HepG2 (cell line): ENCODE data around the gene SMURF1. TPM values are rescaled to one million over a fixed set of nuclear protein-coding genes. Genes with fewer than 3 reads are reported as not detected.

Source experiments
- ATAC-seq: fragments of 200-7000 bp; cut with Tn5 transposase; 3 replicates; pipeline ENCODE4 v1.9.1; 2020; ENCODE audit warnings: mild to moderate bottlenecking, moderate library complexity
- BruUV-seq: library from RNA; stranded (reverse); fragments of 400-500 nt; replicated peaks from 2 replicates; lab custom pipeline; 2021; lab: Mats Ljungman, UMichigan
- CTCF ChIA-PET: fragments of 300-600 bp; formaldehyde crosslinking; extraction: SDS; loops from one replicate; lab custom pipeline; 2021; ENCODE audit warnings: low total read pairs, inconsistent platforms, low intra/inter-chr PET ratio; lab: Yijun Ruan, JAX
- POLR2A ChIA-PET: fragments of 350-600 bp; sonication (Branson Sonifier 250); formaldehyde crosslinking; loops from one replicate; lab custom pipeline; 2020; ENCODE audit warnings: antibody characterized with exemption, inconsistent platforms; lab: Yijun Ruan, JAX
- DNase-seq: peaks from one replicate; pipeline ENCODE4 v3.0.0-alpha.2; 2015; ENCODE audit warnings: low spot score
- FAIRE-seq: peaks from 3 replicates; lab custom pipeline; 2011; peaks lifted over from hg19 to GRCh38; lab: Jason Lieb, UNC
- H2AFZ ChIP-seq: one replicate; pipeline ENCODE4 v1.6.1; 2011; ENCODE audit warnings: low read length, inconsistent platforms
- H3K27ac ChIP-seq: fragments of 300-600 bp; 3 replicates; pipeline ENCODE4 v1.8.0; 2011; ENCODE audit warnings: mixed run types, mild to moderate bottlenecking, mixed read lengths, low read length, inconsistent platforms; ENCODE audit not compliant: insufficient read depth; ENCODE audit errors: extremely low read length
- H3K27me3 ChIP-seq, 2 experiments: fragments of 200-600 bp in 1 of 2; 2 replicates in 1 of 2; 3 replicates in 1 of 2; pipeline versions ENCODE4 v1.6.0 to v1.8.0; 2011; ENCODE audit warnings: low read length in 2 of 2, mild to moderate bottlenecking in 2 of 2, moderate library complexity in 2 of 2, inconsistent platforms in 1 of 2; ENCODE audit not compliant: insufficient read depth in 2 of 2, control insufficient read depth in 1 of 2
- H3K36me3 ChIP-seq, 2 experiments: fragments of 200-600 bp in 1 of 2; replicated peaks in 1 of 2; 2 replicates in 1 of 2; 3 replicates in 1 of 2; pipeline versions ENCODE4 v1.5.1 to v1.8.0; 2011; ENCODE audit warnings: low read length in 2 of 2, inconsistent platforms in 1 of 2; ENCODE audit not compliant: insufficient read depth in 2 of 2, control insufficient read depth in 1 of 2
- H3K4me1 ChIP-seq: 2 replicates; pipeline ENCODE4 v1.5.1; 2012; ENCODE audit warnings: low read length, inconsistent platforms; ENCODE audit not compliant: insufficient read depth
- H3K4me2 ChIP-seq: 2 replicates; pipeline ENCODE4 v1.6.0; 2011; ENCODE audit warnings: low read depth, low read length, inconsistent platforms
- H3K4me3 ChIP-seq, 3 experiments: fragments of 200-600 bp in 1 of 3; sonication (generic), shearing (Covaris generic) in 1 of 3; replicated peaks in 1 of 3; 2 replicates each; pipeline ENCODE4 v1.5.1; 2011 to 2016; ENCODE audit warnings: low read length in 3 of 3, inconsistent platforms in 2 of 3, low read depth in 2 of 3, mild to moderate bottlenecking in 2 of 3, control low read depth in 1 of 3, mixed read lengths in 1 of 3; ENCODE audit not compliant: insufficient read depth in 1 of 3
- H3K79me2 ChIP-seq: one replicate; pipeline ENCODE4 v1.6.1; 2011; ENCODE audit warnings: low read length, inconsistent platforms; ENCODE audit not compliant: insufficient read depth
- H3K9ac ChIP-seq: 2 replicates; pipeline ENCODE4 v1.6.0; 2011; ENCODE audit warnings: mild to moderate bottlenecking, low read depth, low read length, inconsistent platforms; ENCODE audit not compliant: insufficient read depth
- H3K9me3 ChIP-seq: 2 replicates; pipeline ENCODE4 v1.5.1; 2012; ENCODE audit warnings: mild to moderate bottlenecking, low read length
- H4K20me1 ChIP-seq: 2 replicates; pipeline ENCODE4 v1.6.0; 2011; ENCODE audit warnings: inconsistent platforms, mild to moderate bottlenecking, low read length, moderate library complexity; ENCODE audit not compliant: insufficient read depth
- ATF2 ChIP-seq: sonication (generic); formaldehyde crosslinking; IDR thresholded peaks from 2 replicates; pipeline ENCODE4 v1.4.0; 2020; ENCODE audit warnings: missing genetic modification reagents
- EP300 ChIP-seq, 3 experiments: sonication (generic) in 1 of 3; formaldehyde crosslinking in 1 of 3; IDR thresholded peaks; 2 replicates each; pipeline versions ENCODE4 v1.5.1 to v1.6.1; 2011 to 2020; ENCODE audit warnings: low read depth in 2 of 3, low read length in 2 of 3, borderline replicate concordance in 1 of 3, improper control_type of control experiment in 1 of 3, mild to moderate bottlenecking in 1 of 3, missing genetic modification reagents in 1 of 3, moderate library complexity in 1 of 3
- ISL2 ChIP-seq: sonication (generic); formaldehyde crosslinking; IDR thresholded peaks from 2 replicates; pipeline ENCODE4 v1.5.0; 2020; ENCODE audit warnings: missing genetic modification reagents
- KLF6 ChIP-seq: IDR thresholded peaks from 2 replicates; pipeline ENCODE4 v1.8.0; 2016; ENCODE audit warnings: missing biosample characterization, missing genetic modification reagents
- MAFK ChIP-seq, 2 experiments: IDR thresholded peaks in 1 of 2; conservative IDR thresholded peaks in 1 of 2; 2 replicates each; pipeline ENCODE4 v1.6.1; 2011; ENCODE audit warnings: improper control_type of control experiment in 2 of 2, low read length in 2 of 2
- ZBTB21 ChIP-seq: sonication (generic); formaldehyde crosslinking; IDR thresholded peaks from 2 replicates; pipeline ENCODE4 v1.4.0; 2020; ENCODE audit warnings: missing genetic modification reagents
- ZFY ChIP-seq: sonication (generic); formaldehyde crosslinking; IDR thresholded peaks from 2 replicates; pipeline ENCODE4 v1.4.0; 2020; ENCODE audit warnings: missing genetic modification reagents
- ZHX2 ChIP-seq, 2 experiments: sonication (generic) in 1 of 2; formaldehyde crosslinking in 1 of 2; IDR thresholded peaks; 2 replicates each; pipeline versions ENCODE4 v1.6.1 to v1.9.0; 2014 to 2022; ENCODE audit warnings: antibody characterized with exemption in 1 of 2, borderline replicate concordance in 1 of 2, inconsistent platforms in 1 of 2, low read depth in 1 of 2, missing genetic modification reagents in 1 of 2
- ZNF577 ChIP-seq: sonication (generic); formaldehyde crosslinking; IDR thresholded peaks from 2 replicates; pipeline ENCODE4 v1.4.0; 2020; ENCODE audit warnings: mild to moderate bottlenecking, low read depth, missing genetic modification reagents, borderline replicate concordance
- WGBS: methylation state at CpG from one replicate; pipeline ENCODE4 v1.1.6; 2017; ENCODE audit warnings: low lambda C conversion rate; 5-methylcytosine and 5-hydroxymethylcytosine counted together
- in situ Hi-C: cut with HindIII; loops from 2 replicates; pipeline ENCODE4 v1.10.0; 2017; ENCODE audit warnings: low pct_unique_long_range_greater_than_20kb; ENCODE audit not compliant: extremely low pct_ligation_motif_present
- intact Hi-C: fragments of 100-400 bp; cut with micrococcal nuclease; formaldehyde crosslinking; loops from one replicate; pipeline ENCODE4 v1.10.0; 2022; ENCODE audit not compliant: unreplicated experiment
- polyA plus RNA-seq, 8 experiments: library from polyadenylated mRNA; depleted of rRNA in 3 of 8; stranded (reverse) in 7 of 8; unstranded in 1 of 8; fragments of >200 nt; fragmentation: Illumina TruSeq in 4 of 8; extraction: Trizol in 4 of 8; gene quantifications; 2 replicates each; pipeline versions ENCODE4 v1.2.1 to v1.2.3, GENCODE V29; 2011 to 2016; ENCODE audit warnings: low read depth in 4 of 8, missing spikeins in 1 of 8, mixed read lengths in 1 of 8; ENCODE audit not compliant: insufficient read depth in 1 of 8
- total RNA-seq, 5 experiments: library from RNA; depleted of rRNA; stranded (reverse); fragments of >200 nt; fragmentation: Illumina TruSeq; extraction: Trizol; gene quantifications; 2 replicates each; pipeline ENCODE4 v1.2.3, GENCODE V29; 2016; ENCODE audit warnings: low read depth in 1 of 5
- TF ChIP-seq, protein P1 (sequence below): sonication (generic); formaldehyde crosslinking; IDR thresholded peaks from 2 replicates; pipeline ENCODE4 v1.5.1; 2020; ENCODE audit warnings: missing genetic modification reagents, mild to moderate bottlenecking, borderline replicate concordance

Gene SMURF1
- total and polyA plus RNA-seq, 2 of the 13 experiments (the other 11 are each of a cell fraction or from before 2014, with no cell fraction given): 8.3 to 11.1 TPM

DNA sequence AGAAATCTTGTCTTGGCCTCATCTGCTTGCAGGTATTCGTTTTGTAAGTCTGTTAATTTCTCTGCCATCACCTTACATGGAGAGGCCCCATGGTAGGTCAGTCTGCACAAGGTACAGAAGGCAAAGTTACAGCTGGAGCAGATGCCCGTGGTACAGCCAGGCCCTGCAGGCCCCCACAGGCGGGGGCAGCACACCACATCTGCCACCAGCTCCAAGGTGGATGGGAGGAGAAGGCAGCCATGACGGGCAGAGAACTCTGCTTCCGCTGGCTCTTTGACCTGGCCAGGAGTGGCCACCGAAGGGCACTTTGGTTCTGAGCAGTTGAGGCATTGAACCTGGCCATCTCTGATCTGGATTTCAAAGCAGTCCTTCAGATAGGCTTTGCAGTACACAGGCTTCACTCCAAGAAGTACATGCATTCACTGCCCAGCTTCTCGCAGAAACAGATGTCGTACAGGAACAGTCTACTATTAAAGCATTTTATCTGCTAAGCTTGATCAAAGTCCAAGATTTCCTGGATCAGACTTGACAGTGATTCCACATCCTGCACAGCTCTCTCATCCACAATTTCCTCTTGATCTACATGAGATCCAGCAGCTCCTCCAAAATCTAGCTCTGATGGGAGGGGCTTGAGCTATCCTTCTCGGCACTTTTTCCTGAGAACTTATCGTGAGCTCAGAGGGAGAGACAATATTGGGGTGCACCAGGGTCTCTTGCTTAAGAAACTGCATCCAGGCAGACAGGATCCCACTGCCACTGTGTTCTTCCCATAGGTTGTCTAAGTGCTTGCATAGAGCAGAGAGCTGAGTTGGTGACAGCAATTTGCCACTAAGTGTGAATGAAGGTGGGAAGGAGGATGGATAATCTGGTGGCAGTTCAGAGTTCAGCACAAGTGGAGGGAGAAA lies 144.8 kb downstream of the SMURF1 start (continued):
- TF ChIP-seq ZBTB21 (CRISPR knock-in tag): no peak
- no peak for TF ChIP-seq KLF6 (CRISPR knock-in tag)
- no peak for TF ChIP-seq ZFY
- TF ChIP-seq, protein P1, sequence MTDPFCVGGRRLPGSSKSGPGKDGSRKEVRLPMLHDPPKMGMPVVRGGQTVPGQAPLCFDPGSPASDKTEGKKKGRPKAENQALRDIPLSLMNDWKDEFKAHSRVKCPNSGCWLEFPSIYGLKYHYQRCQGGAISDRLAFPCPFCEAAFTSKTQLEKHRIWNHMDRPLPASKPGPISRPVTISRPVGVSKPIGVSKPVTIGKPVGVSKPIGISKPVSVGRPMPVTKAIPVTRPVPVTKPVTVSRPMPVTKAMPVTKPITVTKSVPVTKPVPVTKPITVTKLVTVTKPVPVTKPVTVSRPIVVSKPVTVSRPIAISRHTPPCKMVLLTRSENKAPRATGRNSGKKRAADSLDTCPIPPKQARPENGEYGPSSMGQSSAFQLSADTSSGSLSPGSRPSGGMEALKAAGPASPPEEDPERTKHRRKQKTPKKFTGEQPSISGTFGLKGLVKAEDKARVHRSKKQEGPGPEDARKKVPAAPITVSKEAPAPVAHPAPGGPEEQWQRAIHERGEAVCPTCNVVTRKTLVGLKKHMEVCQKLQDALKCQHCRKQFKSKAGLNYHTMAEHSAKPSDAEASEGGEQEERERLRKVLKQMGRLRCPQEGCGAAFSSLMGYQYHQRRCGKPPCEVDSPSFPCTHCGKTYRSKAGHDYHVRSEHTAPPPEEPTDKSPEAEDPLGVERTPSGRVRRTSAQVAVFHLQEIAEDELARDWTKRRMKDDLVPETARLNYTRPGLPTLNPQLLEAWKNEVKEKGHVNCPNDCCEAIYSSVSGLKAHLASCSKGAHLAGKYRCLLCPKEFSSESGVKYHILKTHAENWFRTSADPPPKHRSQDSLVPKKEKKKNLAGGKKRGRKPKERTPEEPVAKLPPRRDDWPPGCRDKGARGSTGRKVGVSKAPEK (CRISPR knock-in tag): no peak
- TF ChIP-seq EP300 (IDR thresholded peaks at IDR 0.05; ENCODE audit: low read depth in 2 of 2, low read length in 2 of 2): no peak
- TF ChIP-seq EP300 (CRISPR knock-in tag; IDR thresholded peaks at IDR 0.05; ENCODE audit: borderline replicate concordance): no peak

GRCh38 chr7:98997846-98998245 lies 146.1 kb downstream of the SMURF1 start:
- DNase-seq (no peak), FAIRE-seq (no peak), ATAC-seq (no peak)
- intact Hi-C loops (no loop called here), in situ Hi-C loops (no loop called here)
- Histone ChIP-seq H3K27me3 (no peaks in the 10 kb centered on the region), H3K36me3 (peaks cover 24 to 72% of the 10 kb centered on the region in 2 experiments; a peak in 4 of 5 replicates), H4K20me1 (0 out of 2 replicates have a peak, but pooled peaks cover 2% of the 10 kb centered on the region), H3K9ac (no peak overlapping the region), H2AFZ (no peak overlapping the region), H3K9me3 (no peaks in the 10 kb centered on the region), H3K27ac (no peak overlapping the region), H3K4me2 (no peak overlapping the region), H3K4me1 (no peaks in the 10 kb centered on the region), H3K4me3 (no peak overlapping the region), H3K79me2 (no peaks in the 10 kb centered on the region)
- BruUV-seq: no TSS peak
- 99% methylated on average over 3 of the region's 3 CpGs for WGBS
- ChIA-PET POLR2A (no interaction called here), CTCF (no interaction called here)
- TF ChIP-seq ZNF577 (CRISPR knock-in tag) (no peak), ZHX2 (IDR thresholded peaks at IDR 0.05; ENCODE audit: low read depth) (no peak), ZHX2 (CRISPR knock-in tag; IDR thresholded peaks at IDR 0.05; ENCODE audit: borderline replicate concordance) (no peak), ISL2 (no peak), ATF2 (CRISPR knock-in tag) (no peak), MAFK (conservative IDR thresholded peaks at IDR 0.05 in 1 of 2, IDR thresholded peaks at IDR 0.05 in 1 of 2; ENCODE audit: low read length in 2 of 2) (no peak)
